ENCODE data around the gene FRZB.

Gene FRZB

DNA sequence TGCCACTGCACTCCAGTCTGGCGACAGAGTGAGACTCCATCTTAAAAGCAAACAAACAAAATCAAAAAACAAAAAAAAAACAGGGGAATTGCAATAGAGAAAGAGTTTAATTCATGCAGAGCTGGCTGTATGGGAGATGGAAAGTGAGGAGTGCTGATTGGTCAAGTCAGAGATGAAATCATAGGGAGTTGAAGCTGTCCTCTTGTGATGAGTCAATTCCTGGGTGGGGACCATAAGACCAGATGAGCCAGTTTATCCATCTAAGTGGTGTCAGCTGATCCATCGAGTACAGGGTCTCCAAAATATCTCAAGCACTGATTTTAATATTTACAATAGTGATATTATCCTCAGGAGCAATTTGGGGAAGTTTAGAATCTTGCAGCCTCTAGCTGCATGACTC is 45.3 kb downstream of the FRZB start:
- Histone ChIP-seq H3K36me3 (ENCODE audit: insufficient read depth, low read length) (no peaks in the 10 kb centered on the region), H3K4me1 (ENCODE audit: insufficient read depth, low read length, severe bottlenecking) (no peaks in the 10 kb centered on the region), H3K9me2 (ENCODE audit: low read depth, low read length) (no peaks in the 10 kb centered on the region), H3K27ac (ENCODE audit: low read depth, low read length, poor library complexity, severe bottlenecking) (no peak overlapping the region), H3K4me2 (ENCODE audit: low read length) (no peak overlapping the region), H3K79me2 (ENCODE audit: insufficient read depth, low read length) (no peaks in the 10 kb centered on the region), H4K20me1 (ENCODE audit: insufficient read depth, low read length) (no peaks in the 10 kb centered on the region), H3K27me3 (ENCODE audit: insufficient read depth, low read length) (no peaks in the 10 kb centered on the region; the same call in 1 of the 2 replicates), H2AFZ (ENCODE audit: low read length) (no peak overlapping the region), H3K9me3 (ENCODE audit: low read length) (no peaks in the 10 kb centered on the region), H3K4me3 (ENCODE audit: low read depth, low read length, poor library complexity, severe bottlenecking) (no peak overlapping the region), H3K9ac (ENCODE audit: low read length) (no peak overlapping the region), H3F3A (ENCODE audit: insufficient read depth, low read length) (no peaks in the 10 kb centered on the region)
- TF ChIP-seq EZH2 (IDR thresholded peaks at IDR 0.05; ENCODE audit: borderline replicate concordance, low read length), result no peak
- TF ChIP-seq, protein P1, sequence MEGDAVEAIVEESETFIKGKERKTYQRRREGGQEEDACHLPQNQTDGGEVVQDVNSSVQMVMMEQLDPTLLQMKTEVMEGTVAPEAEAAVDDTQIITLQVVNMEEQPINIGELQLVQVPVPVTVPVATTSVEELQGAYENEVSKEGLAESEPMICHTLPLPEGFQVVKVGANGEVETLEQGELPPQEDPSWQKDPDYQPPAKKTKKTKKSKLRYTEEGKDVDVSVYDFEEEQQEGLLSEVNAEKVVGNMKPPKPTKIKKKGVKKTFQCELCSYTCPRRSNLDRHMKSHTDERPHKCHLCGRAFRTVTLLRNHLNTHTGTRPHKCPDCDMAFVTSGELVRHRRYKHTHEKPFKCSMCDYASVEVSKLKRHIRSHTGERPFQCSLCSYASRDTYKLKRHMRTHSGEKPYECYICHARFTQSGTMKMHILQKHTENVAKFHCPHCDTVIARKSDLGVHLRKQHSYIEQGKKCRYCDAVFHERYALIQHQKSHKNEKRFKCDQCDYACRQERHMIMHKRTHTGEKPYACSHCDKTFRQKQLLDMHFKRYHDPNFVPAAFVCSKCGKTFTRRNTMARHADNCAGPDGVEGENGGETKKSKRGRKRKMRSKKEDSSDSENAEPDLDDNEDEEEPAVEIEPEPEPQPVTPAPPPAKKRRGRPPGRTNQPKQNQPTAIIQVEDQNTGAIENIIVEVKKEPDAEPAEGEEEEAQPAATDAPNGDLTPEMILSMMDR (IDR thresholded peaks at IDR 0.05; ENCODE audit: low read length), result no peak

DNA sequence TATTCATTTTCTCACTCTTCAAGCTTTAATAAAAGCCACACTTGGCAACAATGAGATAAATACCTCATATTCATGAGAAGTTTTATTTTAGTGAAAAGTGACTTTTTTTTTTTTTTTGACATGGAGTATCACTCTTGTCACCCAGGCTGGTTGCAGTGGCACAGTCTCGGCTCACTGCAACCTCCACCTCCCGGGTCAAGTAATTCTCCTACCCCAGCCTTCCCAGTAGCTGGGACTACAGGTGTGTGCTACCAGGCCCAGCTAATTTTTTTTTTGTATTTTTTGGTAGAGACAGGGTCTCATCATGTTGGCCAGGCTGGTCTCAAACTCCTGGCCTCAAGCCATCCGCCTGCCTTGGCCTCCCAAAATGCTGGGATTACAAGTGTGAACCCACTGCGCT is 47.0 kb downstream of the FRZB start:
- Histone ChIP-seq H3K27me3 (ENCODE audit: insufficient read depth, low read length) (no peaks in the 10 kb centered on the region; the same call in 1 of the 2 replicates), H3K9ac (ENCODE audit: low read length) (no peak overlapping the region), H3K9me3 (ENCODE audit: low read length) (no peaks in the 10 kb centered on the region), H3K27ac (ENCODE audit: low read depth, low read length, poor library complexity, severe bottlenecking) (no peak overlapping the region), H3K4me1 (ENCODE audit: insufficient read depth, low read length, severe bottlenecking) (no peaks in the 10 kb centered on the region), H3K4me3 (ENCODE audit: low read depth, low read length, poor library complexity, severe bottlenecking) (no peak overlapping the region), H3K36me3 (ENCODE audit: insufficient read depth, low read length) (no peaks in the 10 kb centered on the region), H3F3A (ENCODE audit: insufficient read depth, low read length) (no peaks in the 10 kb centered on the region), H3K79me2 (ENCODE audit: insufficient read depth, low read length) (no peaks in the 10 kb centered on the region), H4K20me1 (ENCODE audit: insufficient read depth, low read length) (no peaks in the 10 kb centered on the region), H3K4me2 (ENCODE audit: low read length) (no peak overlapping the region), H2AFZ (ENCODE audit: low read length) (no peak overlapping the region), H3K9me2 (ENCODE audit: low read depth, low read length) (no peaks in the 10 kb centered on the region)
- TF ChIP-seq, protein P1 (IDR thresholded peaks at IDR 0.05; ENCODE audit: low read length), result no peak
- TF ChIP-seq EZH2 (IDR thresholded peaks at IDR 0.05; ENCODE audit: borderline replicate concordance, low read length), result no peak

DNA sequence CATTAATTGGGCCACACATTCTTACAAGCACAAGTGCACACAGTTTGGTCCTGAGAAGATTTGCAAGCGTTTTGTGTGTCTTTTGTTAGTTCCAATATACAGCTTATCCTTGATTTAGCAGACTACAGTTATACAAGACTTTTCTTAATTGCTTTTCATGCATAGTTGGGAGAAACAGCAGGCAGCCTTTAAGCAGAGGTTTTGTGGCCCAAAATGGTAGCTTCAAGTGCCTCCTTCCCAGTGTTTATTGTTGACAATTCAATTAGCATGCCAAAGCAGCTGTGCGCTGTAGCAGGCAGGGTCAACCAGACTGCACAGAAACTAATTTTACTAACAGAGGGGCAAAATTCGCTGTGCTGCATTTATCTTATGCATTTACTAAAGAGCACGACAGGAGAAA is 47.5 kb downstream of the FRZB start:
- TF ChIP-seq, protein P1 (IDR thresholded peaks at IDR 0.05; ENCODE audit: low read length), result no peak
- TF ChIP-seq EZH2 (IDR thresholded peaks at IDR 0.05; ENCODE audit: borderline replicate concordance, low read length), result no peak
- Histone ChIP-seq H3K4me1 (ENCODE audit: insufficient read depth, low read length, severe bottlenecking) (no peaks in the 10 kb centered on the region), H3K9ac (ENCODE audit: low read length) (no peak overlapping the region), H3K27ac (ENCODE audit: low read depth, low read length, poor library complexity, severe bottlenecking) (no peak overlapping the region), H3F3A (ENCODE audit: insufficient read depth, low read length) (no peaks in the 10 kb centered on the region), H3K79me2 (ENCODE audit: insufficient read depth, low read length) (no peaks in the 10 kb centered on the region), H3K9me2 (ENCODE audit: low read depth, low read length) (no peaks in the 10 kb centered on the region), H3K4me3 (ENCODE audit: low read depth, low read length, poor library complexity, severe bottlenecking) (no peak overlapping the region), H4K20me1 (ENCODE audit: insufficient read depth, low read length) (no peaks in the 10 kb centered on the region), H2AFZ (ENCODE audit: low read length) (no peak overlapping the region), H3K27me3 (ENCODE audit: insufficient read depth, low read length) (no peaks in the 10 kb centered on the region; the same call in 1 of the 2 replicates), H3K36me3 (ENCODE audit: insufficient read depth, low read length) (no peaks in the 10 kb centered on the region), H3K4me2 (ENCODE audit: low read length) (no peak overlapping the region), H3K9me3 (ENCODE audit: low read length) (no peaks in the 10 kb centered on the region)

Measured in OCI-LY1 (cell line).